HCT116 (cell line): ENCODE data around the gene PPP2R3A. TPM values are rescaled to one million over a fixed set of nuclear protein-coding genes. Genes with fewer than 3 reads are reported as not detected.

Experiments used
- ATAC-seq: fragments of 200-7000 bp; cut with Tn5 transposase; 2 replicates; pipeline ENCODE4 v1.9.1; 2020; ENCODE audit warnings: mild to moderate bottlenecking, moderate library complexity
- BruUV-seq: library from RNA; stranded (reverse); fragments of 400-500 nt; replicated peaks from 2 replicates; lab custom pipeline; 2021; lab: Mats Ljungman, UMichigan
- CTCF ChIA-PET: fragments of 300-600 bp; sonication (Branson Sonifier 250); formaldehyde crosslinking; loops from one replicate; lab custom pipeline; 2021; ENCODE audit warnings: antibody characterized with exemption; lab: Charles Lee
- POLR2A ChIA-PET: fragments of 300-600, 350-600 bp; sonication (Branson Sonifier 250); formaldehyde crosslinking; loops from one replicate; lab custom pipeline; 2021; ENCODE audit warnings: antibody characterized with exemption; lab: Charles Lee
- RAD21 ChIA-PET, 2 experiments: fragments of 300-600 bp; sonication (Branson Sonifier 250); formaldehyde crosslinking; loops; one replicate each; lab custom pipeline; 2023; ENCODE audit warnings: low total read pairs in 2 of 2; ENCODE audit not compliant: uncharacterized antibody in 2 of 2, unreplicated experiment in 2 of 2, low non-redundant PET in 1 of 2; lab: Charles Lee
- DNase-seq: peaks from one replicate; pipeline ENCODE4 v3.0.0-alpha.2; 2010; ENCODE audit warnings: low read depth, low spot score
- H2AFZ ChIP-seq: fragments of 200-600 bp; shearing (Covaris generic), sonication (generic); 2 replicates; pipeline ENCODE4 v1.6.1; 2017; ENCODE audit warnings: low read depth, mixed run types, mixed read lengths, antibody characterized with exemption, low read length; ENCODE audit not compliant: poor library complexity, severe bottlenecking
- H3K27ac ChIP-seq: 2 replicates; pipeline ENCODE4 v1.5.1; 2012; ENCODE audit warnings: low read depth, low read length
- H3K27me3 ChIP-seq: fragments of 200-600 bp; sonication (generic); 2 replicates; pipeline ENCODE4 v1.6.1; 2016; ENCODE audit warnings: mixed run types, low read length, mixed read lengths; ENCODE audit not compliant: insufficient read depth
- H3K36me3 ChIP-seq, 2 experiments: fragments of 200-500 bp in 1 of 2; fragments of 200-600 bp in 1 of 2; sonication (Bioruptor generic) in 1 of 2; sonication (generic) in 1 of 2; 2 replicates each; pipeline versions ENCODE4 v1.5.1 to v1.6.1; 2014 to 2016; ENCODE audit warnings: low read length in 2 of 2, inconsistent platforms in 1 of 2, mixed read lengths in 1 of 2, mixed run types in 1 of 2; ENCODE audit not compliant: insufficient read depth in 2 of 2, control insufficient read depth in 1 of 2
- H3K4me1 ChIP-seq, 2 experiments: fragments of 200-600 bp in 1 of 2; sonication (generic) in 1 of 2; 2 replicates each; pipeline versions ENCODE4 v1.5.1 to v1.6.1; 2012 to 2017; ENCODE audit warnings: low read length in 2 of 2, inconsistent platforms in 1 of 2, mild to moderate bottlenecking in 1 of 2, mixed read lengths in 1 of 2, mixed run types in 1 of 2, moderate library complexity in 1 of 2; ENCODE audit not compliant: insufficient read depth in 2 of 2, control insufficient read depth in 1 of 2
- H3K4me2 ChIP-seq: fragments of 200-600 bp; sonication (generic); 2 replicates; pipeline ENCODE4 v1.6.1; 2017; ENCODE audit warnings: mixed run types, low read length, mixed read lengths
- H3K4me3 ChIP-seq, 2 experiments: fragments of 200-600 bp in 1 of 2; sonication (generic) in 1 of 2; replicated peaks in 1 of 2; 2 replicates each; pipeline ENCODE4 v1.5.1; 2011 to 2016; ENCODE audit warnings: low read length in 2 of 2, control low read depth in 1 of 2, low read depth in 1 of 2, mild to moderate bottlenecking in 1 of 2, mixed read lengths in 1 of 2, mixed run types in 1 of 2
- H3K79me2 ChIP-seq: fragments of 200-600 bp; sonication (generic); 2 replicates; pipeline ENCODE4 v1.6.1; 2017; ENCODE audit warnings: mild to moderate bottlenecking, mixed run types, low read length, moderate library complexity, mixed read lengths; ENCODE audit not compliant: insufficient read depth
- H3K9ac ChIP-seq: fragments of 200-600 bp; sonication (generic); 2 replicates; pipeline ENCODE4 v1.6.1; 2016; ENCODE audit warnings: low read length, mixed read lengths
- H3K9me2 ChIP-seq: fragments of 200-600 bp; sonication (generic), shearing (Covaris generic); 2 replicates; pipeline ENCODE4 v1.6.1; 2017; ENCODE audit warnings: mixed run types, mild to moderate bottlenecking, moderate library complexity; ENCODE audit not compliant: insufficient read depth
- H3K9me3 ChIP-seq, 2 experiments: fragments of 200-500 bp in 1 of 2; fragments of 200-600 bp in 1 of 2; sonication (Bioruptor generic) in 1 of 2; sonication (generic) in 1 of 2; 2 replicates each; pipeline ENCODE4 v1.6.1; 2014 to 2017; ENCODE audit warnings: low read length in 2 of 2, mixed read lengths in 2 of 2, inconsistent platforms in 1 of 2, low read depth in 1 of 2, mild to moderate bottlenecking in 1 of 2, mixed run types in 1 of 2, moderate library complexity in 1 of 2; ENCODE audit not compliant: control insufficient read depth in 1 of 2, insufficient read depth in 1 of 2
- H4K20me1 ChIP-seq: fragments of 200-600 bp; sonication (generic), shearing (Covaris generic); 2 replicates; pipeline ENCODE4 v1.6.1; 2017; ENCODE audit warnings: mixed run types, mild to moderate bottlenecking, moderate library complexity; ENCODE audit not compliant: insufficient read depth
- CBX3 ChIP-seq: IDR thresholded peaks from 2 replicates; pipeline ENCODE4 v1.6.1; 2012; ENCODE audit warnings: low read depth
- EGR1 ChIP-seq: IDR thresholded peaks from 2 replicates; pipeline ENCODE4 v1.6.1; 2012; ENCODE audit warnings: low read depth
- EZH2 ChIP-seq: fragments of 200-600 bp; sonication (generic); IDR thresholded peaks from 2 replicates; pipeline ENCODE4 v1.6.1; 2017; ENCODE audit warnings: antibody characterized with exemption, mixed run types
- EZH2phosphoT487 ChIP-seq: fragments of 200-600 bp; IDR thresholded peaks from 2 replicates; pipeline ENCODE4 v1.6.1; 2018; ENCODE audit warnings: antibody characterized with exemption, borderline replicate concordance
- POLR2A ChIP-seq: IDR thresholded peaks from 2 replicates; pipeline ENCODE4 v1.7.0; 2011; ENCODE audit warnings: borderline replicate concordance; ENCODE audit not compliant: insufficient read depth, insufficient read length; ENCODE audit errors: extremely low read depth
- POLR2AphosphoS5 ChIP-seq: IDR thresholded peaks from 2 replicates; pipeline ENCODE4 v1.6.1; 2011; ENCODE audit warnings: mild to moderate bottlenecking, low read depth, low read length, moderate library complexity
- YY1 ChIP-seq: IDR thresholded peaks from 2 replicates; pipeline ENCODE4 v1.6.1; 2011; ENCODE audit warnings: low read length, low read depth, moderate library complexity, mild to moderate bottlenecking; ENCODE audit not compliant: insufficient replicate concordance; ENCODE audit errors: extremely low read depth
- ZBTB33 ChIP-seq: IDR thresholded peaks from 2 replicates; pipeline ENCODE4 v1.6.1; 2011; ENCODE audit warnings: mild to moderate bottlenecking, low read length, moderate library complexity; ENCODE audit not compliant: insufficient replicate concordance; ENCODE audit errors: extremely low read depth
- intact Hi-C: fragments of 100-400 bp; cut with micrococcal nuclease; formaldehyde crosslinking; loops from 2 replicates; pipeline ENCODE4 v1.10.0; 2022
- total RNA-seq: library from RNA; stranded (reverse); gene quantifications from one replicate; pipeline ENCODE4 v1.2.1, GENCODE V29; 2021; ENCODE audit not compliant: unreplicated experiment

The PPP2R3A gene
- total RNA-seq, 1 experiment from 2014 or later = 6.1 TPM

DNA sequence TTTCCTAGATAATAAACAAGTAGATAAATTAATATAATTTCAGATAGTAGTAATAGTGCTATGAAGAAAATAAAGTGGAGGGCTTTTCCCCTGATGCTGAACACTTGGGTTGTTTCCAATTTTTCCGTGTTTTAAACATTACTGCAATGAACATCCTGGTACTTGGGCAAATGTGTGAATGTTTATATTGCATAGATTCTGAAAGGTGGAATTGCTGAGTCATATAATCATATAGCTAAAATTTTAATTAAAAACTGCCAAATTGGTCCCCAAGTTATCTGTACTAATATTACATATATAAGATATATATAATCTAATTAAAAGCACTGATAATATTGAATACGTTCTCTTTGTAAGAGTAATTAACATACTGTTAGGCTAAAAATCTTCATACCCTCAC, 10.0 kb downstream of the PPP2R3A start:
- intact Hi-C loops = no loop called here
- Histone ChIP-seq H3K9ac (no peak overlapping the region), H3K79me2 (no peaks in the 10 kb centered on the region), H3K9me3 (no peaks in the 10 kb centered on the region), H4K20me1 (no peaks in the 10 kb centered on the region), H3K27me3 (no peaks in the 10 kb centered on the region), H3K4me3 (no peak overlapping the region), H3K4me1 (no peaks in the 10 kb centered on the region), H3K36me3 (no peaks in the 10 kb centered on the region), H2AFZ (no peak overlapping the region), H3K9me2 (no peaks in the 10 kb centered on the region), H3K27ac (no peak overlapping the region), H3K4me2 (no peak overlapping the region)
- ChIA-PET CTCF (no interaction called here), RAD21 (no interaction called here), POLR2A (no interaction called here)
- no peak for DNase-seq
- no TSS peak for BruUV-seq
- no peak for TF ChIP-seq EZH2
- TF ChIP-seq POLR2A = no peak
- TF ChIP-seq POLR2AphosphoS5 = no peak
- no peak for TF ChIP-seq ZBTB33
- no peak for TF ChIP-seq YY1
- ATAC-seq = no peak

DNA sequence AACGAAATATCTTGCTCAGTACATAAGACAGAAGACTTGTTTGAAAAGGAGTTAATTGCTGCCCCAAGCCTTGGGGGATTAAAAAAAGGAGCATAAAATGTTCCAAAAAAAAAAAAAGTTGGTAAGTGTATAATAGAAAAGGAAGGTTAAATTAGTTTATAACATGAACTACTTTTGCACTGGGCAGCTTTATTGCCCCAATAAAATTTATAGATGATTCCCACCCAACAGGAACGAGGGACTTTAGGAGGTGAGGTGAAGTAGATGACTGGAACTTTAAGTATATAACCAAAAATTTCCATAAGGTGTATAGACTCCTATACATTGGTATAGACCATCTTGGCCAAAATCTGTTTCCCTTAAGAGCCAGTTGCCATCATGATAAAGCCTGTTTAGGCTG, 14.8 kb downstream of the PPP2R3A start:
- H4K20me1 ChIP-seq = no peaks in the 10 kb centered on the region
- no peaks in the 10 kb centered on the region for H3K9me3 ChIP-seq
- H2AFZ ChIP-seq = no peak overlapping the region
- H3K27ac ChIP-seq = no peak overlapping the region
- ATAC-seq = no peak
- no peak for DNase-seq
- no peak for TF ChIP-seq EZH2phosphoT487
- no peak for TF ChIP-seq CBX3
- TF ChIP-seq ZBTB33 = no peak
- TF ChIP-seq EGR1 = no peak
- peaks cover 0 to 16% of the 10 kb centered on the region in 2 experiments; a peak in 3 of 4 replicates for H3K4me1 ChIP-seq
- no peaks in the 10 kb centered on the region for H3K9me2 ChIP-seq
- no peak overlapping the region for H3K4me3 ChIP-seq
- ChIA-PET CTCF (no interaction called here), RAD21 (no interaction called here), POLR2A (no interaction called here)
- H3K79me2 ChIP-seq = no peaks in the 10 kb centered on the region
- BruUV-seq = no TSS peak
- no peak overlapping the region for H3K9ac ChIP-seq
- H3K4me2 ChIP-seq = no peak overlapping the region
- intact Hi-C loops = no loop called here
- H3K36me3 ChIP-seq = no peaks in the 10 kb centered on the region
- H3K27me3 ChIP-seq = no peaks in the 10 kb centered on the region
